GM18907 (cell line): ENCODE data around the gene NOX3.

Source experiments
- ATAC-seq: cut with Tn5 transposase; IDR thresholded peaks from one replicate; pipeline ENCODE4 v1.9.1; 2021; ENCODE audit warnings: mild to moderate bottlenecking, moderate library complexity; ENCODE audit not compliant: unreplicated experiment

The NOX3 gene

DNA sequence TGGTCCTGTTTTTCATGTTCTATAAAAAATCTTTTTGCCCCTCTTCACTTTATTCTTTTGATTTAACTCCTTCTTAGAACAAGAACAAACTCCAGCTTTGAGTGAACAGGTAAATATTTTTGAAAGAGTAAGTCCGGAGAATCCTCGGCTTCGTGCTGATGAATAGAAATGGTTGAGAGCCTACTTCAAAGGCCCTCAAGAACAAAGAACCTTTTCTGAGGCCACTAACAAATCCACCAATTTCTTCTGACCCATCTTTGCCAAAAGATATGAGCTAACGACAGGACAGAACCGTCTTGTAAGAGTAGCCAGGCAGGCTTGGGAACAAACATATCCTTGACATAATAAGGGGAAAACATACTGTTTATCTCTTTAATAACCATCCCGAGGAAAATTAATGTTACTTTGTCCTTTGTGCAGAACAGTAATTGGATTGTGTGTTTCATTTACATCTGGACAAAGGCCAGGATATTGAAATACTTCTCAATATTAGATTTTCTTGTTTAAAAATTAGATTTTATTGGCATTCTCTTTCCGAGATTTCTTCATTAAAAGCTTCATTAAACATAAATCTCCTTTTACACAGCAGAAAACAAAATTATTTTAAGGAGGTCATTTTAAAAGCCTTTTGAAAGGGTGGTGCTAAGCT is 52.9 kb downstream of the NOX3 start:
- ATAC-seq, result no peak

DNA sequence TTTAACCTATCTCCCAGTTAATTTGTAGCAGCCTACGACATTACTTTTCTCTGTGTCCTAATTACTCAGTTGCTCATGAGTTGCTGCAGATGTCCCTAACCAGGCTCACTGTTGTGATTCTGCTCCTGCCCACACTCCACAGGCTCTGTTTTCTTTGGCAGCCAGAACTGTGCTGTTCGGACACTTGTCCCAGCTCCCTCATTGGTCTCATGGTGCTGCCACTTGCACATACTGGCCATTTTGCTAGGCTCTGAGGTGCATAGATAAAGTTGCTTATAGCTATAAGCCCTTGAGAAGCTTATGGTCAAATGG is 55.0 kb downstream of the NOX3 start:
- no peak for ATAC-seq

DNA sequence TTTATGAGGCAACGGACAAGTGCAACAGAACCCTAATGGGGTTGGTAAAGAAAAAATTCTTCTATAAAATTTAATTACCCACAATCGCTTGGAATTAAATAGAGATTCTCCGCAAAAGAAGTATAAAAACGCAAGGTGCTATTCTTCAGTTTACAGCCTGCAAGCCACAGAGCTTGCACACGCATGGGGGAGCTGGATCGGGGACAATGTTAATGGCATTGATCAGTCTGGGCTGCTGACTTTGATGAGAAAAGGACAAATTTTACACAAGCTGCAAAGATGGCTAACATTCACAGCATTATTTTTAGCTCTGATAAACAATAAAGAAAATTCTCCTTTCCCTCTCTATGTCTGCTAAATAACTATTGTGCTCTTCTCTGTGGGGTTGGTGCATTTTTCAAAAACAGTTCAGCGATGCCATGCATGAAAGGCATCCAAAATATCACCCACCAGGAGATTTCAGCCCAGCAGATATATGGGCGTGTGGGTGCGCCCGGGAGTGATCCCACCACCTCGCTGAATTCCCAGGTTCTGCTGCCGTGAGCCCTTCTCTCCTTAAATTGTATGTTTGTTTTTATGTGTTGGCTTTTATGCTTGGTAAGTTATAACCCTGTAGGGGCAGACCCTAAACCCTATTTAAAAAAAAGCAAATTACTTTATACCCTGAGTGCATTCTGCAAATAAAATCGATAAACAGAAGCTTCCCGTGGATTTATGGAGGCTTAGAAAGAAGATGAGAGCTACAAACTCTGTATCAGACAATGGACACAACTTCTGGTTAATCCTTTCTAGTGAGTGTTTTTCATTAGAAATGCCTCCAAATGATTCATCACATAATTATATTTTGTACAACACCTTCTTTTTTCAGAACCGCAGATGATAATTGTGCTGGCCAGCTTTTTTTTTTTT is 55.6 kb downstream of the NOX3 start:
- ATAC-seq, result no peak

DNA sequence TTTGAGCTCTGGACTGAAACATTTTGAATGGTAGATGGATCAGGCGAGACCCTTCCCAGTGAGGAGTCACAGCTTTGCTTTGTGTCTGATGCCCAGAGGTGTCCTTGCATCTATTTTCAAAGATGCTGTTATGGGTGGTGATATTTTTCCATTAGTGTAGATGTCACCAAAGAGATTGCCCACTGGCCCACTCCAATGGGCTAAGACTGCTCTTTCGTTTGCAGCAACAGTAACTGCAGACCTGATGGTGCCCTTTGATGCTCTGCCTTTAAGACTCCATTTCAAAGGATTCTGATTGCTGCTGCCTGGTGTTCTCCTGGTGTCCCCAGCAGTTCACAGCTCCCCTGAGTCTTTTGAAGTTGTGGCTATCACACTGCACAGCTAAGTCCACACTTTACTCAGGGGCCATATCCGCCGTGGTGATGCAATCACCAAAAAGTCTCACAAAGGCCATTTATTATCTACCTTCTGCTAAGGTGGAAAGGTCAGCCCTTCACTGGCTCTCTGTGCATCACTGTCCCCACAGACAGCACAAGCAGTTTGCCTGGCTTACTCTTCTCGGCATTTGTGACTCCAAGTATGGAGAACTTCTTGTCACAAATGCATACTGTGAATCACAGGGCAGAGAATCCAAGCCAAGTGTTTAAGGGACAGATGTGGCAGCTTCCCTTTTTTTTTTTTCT is 56.4 kb downstream of the NOX3 start:
- ATAC-seq, result no peak

DNA sequence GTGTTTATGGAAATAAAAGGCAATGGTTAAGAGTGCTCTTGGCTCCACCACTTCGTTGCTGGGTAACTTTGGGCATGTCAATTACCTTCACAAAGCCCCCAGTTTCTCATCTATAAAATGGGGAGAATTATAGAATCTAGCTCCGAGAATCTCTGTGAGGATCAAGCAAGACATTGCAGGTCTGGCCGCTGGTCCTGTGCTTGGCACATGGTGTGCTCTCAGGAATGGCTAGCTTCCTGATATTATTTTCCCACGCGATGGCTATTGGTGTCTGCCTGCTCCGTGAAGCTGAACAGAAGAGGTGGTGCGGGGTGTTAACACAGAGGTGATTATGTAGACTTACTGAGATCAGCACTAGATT is 57.0 kb downstream of the NOX3 start:
- no peak for ATAC-seq

DNA sequence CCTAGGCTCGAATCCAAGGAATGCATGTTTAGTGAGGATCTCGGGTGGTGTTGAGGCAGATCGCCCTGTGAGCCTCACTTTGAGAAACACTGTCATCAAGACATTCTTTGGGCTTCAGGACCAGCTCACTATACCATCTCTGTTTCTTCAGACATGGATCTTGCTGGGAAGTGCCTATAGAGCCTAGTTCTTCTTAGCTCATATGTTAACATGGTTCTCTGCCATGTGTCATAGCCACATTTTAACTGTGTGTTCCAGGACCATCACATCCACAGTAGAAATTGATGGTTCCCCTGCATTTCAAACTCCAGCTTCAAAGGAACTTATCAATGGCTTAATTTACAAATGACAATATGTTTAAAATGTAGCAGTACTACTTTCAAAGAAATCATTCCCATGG is 57.4 kb downstream of the NOX3 start:
- ATAC-seq, result no peak

DNA sequence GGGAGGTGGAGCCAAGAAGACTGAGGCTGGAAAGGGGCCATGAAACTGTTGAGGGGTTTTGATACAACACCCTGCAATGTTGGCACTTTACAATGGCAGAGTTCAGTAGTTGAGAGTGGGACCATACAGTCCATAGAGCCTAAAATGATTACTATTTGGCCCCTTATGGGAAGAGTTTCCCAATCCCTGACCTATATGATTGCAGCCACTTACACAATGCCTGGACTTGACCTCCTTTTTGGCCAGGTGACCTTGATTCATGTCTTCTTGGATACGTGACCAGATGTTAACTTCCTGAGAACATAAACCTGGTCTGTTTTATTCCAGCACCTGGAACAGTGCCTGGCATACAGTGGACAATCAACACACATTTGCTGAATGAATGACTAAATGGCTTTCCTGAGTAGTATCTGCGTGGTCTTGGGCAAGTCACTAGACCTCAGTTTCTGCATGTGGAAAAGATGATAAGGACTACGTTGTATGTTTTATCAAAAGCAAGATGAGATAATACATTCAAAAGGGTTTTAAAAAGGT is 58.4 kb downstream of the NOX3 start:
- no peak for ATAC-seq

DNA sequence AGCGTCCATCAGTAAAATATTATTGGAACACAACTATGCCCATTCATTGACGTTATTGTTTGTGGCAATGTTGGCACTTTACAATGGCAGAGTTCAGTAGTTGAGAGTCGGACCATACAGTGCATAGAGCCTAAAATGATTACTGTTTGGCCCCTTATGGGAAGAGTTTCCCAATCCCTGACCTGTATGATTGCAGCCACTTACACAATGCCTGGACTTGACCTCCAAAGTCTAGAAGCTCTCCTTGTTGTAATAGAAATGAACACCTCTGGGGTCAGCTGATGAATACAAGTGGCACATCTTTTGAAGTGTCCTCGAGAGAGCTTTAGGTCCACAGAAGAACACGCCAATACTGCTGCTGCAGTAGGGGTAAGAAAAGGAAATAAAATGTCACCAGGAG is 59.0 kb downstream of the NOX3 start:
- ATAC-seq, result no peak

DNA sequence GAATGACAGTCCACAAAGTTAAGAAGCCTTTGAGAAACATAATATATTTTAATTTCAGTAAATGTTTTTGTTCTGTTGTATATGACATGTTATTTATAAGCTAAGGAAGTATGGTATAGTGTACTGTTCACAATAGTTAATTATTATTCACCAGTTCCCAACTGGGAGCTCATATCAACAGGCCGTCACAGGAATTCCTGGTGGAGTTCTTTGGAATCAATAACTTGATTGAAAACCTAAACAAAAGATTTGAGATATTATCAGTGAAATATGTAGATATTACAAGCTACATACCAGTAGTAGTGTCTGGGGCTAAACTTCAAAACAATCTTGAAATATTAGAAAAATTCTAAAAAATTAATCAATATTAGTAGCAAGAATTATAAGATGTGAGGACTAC is 60.3 kb downstream of the NOX3 start:
- ATAC-seq, result no peak

DNA sequence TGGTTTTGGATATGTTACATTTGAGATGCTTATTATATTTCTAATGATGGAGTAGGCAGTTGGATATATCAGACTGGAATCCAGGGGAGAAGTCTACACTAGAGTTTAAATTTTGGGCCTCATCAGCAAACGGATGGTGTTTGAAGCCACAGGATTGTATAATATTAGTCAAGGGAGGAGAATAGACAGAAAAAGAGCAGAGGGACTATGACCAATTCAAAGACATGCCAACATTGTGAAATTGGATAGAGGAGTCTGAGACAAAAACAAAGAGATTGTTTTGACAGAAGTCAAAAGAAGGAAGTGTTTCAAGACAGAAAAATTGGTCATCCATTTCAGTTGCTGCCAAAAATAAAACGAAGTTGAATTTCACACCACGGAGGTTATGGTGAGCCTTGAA is 66.5 kb downstream of the NOX3 start:
- ATAC-seq, result no peak

DNA sequence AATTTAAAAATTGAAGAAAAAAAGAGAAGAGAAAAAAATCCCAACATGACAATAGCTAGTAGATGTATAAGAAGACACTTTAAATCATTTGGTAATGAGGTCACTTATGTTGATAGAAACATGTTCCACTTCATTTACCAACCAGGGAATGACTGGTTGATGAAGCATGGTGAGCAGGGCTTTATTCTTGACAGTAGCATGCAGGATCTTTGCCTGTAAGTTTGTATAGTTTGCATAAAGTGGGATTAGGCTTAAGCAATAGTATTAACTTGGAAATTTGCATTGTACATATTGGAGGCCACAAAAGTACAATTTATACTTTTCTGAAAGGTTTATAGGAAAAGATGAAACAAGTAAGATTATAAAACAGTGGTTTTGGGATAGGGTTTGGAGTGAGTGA is 67.0 kb downstream of the NOX3 start:
- no peak for ATAC-seq

DNA sequence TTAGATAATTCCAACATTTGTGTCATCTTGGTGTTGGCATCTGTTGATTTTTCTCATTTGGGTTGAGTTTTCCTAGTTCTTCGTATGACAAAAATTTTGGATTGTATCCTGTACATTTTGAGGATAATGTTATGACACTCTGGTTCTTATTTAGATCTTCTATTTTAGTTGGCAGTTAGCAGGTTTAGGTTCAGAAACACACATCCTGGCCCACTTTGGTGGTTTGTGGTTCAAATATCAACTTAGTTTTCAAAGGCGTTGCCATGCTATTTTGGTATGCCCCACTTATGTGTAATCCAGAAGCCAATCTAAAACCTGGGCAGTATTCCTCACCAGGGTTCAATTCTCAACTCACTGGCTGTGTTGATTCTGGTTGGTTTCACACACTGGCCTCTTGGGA is 68.2 kb downstream of the NOX3 start:
- no peak for ATAC-seq

DNA sequence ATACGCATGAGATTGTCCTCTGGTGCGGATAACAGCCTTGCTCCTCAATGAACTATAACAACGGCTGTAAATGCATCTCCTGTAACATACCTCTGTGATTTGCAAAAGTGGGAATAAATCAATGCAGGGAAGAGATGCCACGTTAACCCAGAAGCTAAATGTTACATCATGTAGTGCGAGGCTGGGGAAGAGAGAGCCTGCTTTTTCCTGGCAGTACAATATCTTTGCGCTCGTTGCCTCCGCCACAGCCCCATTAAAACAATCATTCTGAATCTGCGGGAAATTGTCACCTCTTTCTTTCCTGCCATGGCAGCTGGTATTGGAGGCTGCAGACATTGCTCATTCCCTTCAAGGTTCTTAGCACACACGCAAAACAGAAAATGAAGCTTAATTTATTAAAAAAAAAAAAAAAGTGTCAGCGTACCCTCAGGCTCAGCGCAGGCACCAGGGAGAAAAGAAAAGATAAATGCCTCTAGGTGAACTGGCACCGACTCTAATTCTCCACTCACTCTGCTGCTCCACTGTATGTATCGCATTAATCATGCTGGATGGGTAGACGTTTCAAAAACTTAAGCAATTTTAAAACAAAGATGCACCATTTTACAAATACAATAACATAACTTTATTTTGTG is 71.2 kb downstream of the NOX3 start:
- no peak for ATAC-seq

DNA sequence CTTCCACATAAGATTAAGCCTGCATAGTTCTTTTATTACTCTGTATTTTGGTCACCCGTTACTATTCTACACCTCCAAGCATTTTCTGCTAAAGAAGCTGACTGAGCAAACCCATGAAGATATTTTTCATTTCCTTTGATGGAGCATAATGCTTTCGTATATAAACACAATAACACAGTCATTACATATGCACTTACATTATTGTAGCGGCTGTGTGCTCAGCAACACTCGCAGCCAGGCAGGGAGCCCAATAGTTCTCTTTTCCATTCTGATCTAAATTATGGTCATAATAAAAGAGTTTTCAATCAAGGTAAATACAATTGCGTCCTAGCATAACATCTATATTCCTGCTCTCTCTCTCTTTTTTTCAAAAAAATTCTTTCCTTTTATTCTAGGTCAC is 71.7 kb downstream of the NOX3 start:
- ATAC-seq, result no peak

DNA sequence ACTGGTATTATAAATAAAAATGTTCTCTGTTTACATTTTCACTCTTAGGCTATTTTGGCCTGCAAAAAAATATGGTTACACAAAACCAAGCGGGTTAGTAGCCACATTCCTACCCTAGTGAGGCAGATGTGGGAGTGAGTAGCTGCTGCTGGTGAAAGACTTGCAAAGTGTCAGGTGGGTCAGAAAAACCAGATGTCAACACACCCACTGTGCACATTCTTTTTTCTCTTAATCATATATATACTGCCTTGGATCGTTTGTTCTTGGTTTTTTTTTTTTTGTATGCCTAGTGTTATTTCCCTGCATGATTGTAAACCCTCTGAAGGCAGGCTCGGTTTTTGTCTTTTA is 73.3 kb downstream of the NOX3 start:
- no peak for ATAC-seq

DNA sequence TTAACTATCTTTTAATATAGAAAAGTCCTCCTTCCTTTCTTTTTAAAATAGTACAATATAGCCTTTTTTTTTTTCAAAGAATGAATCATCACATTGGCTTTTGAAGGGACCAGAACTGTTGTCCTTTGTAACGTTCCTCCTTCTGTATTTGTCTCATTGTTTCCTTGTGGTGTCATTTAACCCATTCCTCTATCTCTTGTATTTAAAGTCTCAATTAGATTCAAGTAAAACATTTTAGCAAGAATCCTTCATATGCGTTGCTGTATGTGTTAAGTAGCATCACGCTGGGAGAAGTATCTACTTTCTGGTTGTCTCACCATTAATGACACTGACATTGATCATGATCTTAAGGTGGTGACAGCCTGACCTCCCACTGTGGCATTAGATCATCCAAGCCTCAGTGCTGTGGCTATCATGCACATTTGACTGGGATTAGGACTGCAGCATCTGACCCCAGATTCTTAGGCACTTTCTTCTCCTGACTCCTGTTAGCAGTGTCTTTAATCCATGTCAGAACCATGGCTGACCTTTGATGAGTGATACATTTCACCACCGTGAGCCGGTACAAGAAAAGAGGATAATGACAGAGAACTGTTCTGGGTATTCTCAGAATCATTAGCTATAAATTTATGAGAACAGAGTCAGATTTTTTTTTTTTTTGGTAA is 73.8 kb downstream of the NOX3 start:
- ATAC-seq, result no peak

DNA sequence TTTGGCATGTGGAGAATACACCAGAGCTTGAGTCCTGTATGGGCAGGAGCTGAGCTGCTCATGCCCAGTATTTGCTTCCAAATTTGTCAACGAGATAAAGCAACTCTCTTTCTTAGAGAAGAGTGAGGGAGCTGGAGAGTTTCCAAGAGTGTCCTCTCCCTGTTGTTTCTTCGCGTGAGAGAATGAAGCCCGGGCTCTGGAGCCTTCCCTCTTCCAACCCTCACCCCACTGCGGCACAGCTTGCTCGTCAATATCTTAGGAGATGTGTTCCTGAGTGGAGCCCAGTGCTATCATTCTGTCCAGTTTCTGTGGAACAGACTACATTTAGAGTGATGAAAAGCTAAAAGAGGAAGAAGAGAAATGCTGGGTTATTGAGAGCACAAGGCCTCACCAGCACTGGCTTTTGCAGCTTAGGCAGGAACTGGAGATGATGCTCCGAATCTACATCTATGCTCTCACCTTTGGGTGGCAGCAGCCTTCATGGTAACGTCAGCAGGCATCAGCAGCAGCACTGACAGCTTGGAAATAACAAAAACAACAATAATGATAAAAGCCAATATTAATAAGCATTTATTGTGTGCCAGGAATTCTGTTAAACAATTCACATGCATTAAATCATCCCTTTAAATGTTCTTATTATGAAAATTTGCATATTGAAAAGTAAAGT is 74.8 kb downstream of the NOX3 start:
- ATAC-seq, result no peak

DNA sequence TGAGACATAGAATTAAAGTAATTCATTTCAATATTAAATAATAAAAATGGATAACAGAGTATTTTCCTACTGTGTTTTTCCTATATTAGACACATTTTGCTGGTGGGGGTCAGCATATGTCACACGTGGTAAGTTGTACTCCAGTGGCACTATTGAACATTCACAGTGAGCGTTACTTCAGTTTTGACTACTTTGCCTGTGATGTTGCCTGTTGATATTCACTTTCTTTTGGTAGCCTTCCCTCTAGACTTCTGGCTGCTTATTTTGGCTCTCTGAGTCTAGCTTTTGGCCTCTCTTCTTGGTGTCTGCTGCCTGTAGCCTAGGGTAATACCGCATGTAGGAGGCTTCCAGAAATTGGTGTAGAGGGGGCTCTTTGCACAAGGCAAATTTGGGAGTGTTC is 76.9 kb downstream of the NOX3 start:
- no peak for ATAC-seq

DNA sequence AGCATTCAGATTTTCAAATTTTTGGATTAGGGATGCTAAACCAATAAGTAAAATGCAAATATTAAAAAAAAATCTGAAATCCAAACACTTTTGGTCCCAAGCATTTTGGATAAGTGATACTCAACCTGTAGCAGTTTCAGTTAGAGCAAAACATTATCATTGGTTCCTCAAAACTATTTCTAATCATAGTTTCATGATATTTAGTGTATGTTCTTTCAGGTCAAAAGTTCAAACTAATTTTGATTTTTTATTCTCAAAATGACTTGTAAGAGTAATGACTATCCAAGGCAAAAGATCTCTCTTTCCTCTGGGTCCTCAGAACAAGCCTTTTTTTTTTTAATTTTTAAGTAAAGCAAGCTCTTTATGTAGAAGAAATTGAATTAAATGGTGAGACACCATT is 77.4 kb downstream of the NOX3 start:
- no peak for ATAC-seq

DNA sequence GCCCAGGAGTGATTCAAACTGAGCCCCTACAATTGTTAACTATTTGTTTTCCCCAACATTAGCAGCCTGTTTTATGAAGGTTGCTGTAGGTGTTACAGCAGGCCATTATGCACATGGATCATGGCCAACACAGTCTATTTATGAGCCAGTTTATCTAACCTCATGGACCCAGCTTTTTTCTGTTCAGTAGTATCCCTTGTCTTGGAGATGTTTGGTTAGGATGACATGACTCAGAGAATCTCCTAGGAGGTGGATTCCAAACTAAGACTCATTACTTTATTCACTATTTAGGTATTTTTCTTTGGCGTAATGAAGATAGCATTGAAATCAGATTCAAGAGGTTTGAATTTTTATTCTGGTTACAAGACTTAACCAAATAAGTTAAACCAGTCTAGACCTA is 78.6 kb downstream of the NOX3 start:
- no peak for ATAC-seq

DNA sequence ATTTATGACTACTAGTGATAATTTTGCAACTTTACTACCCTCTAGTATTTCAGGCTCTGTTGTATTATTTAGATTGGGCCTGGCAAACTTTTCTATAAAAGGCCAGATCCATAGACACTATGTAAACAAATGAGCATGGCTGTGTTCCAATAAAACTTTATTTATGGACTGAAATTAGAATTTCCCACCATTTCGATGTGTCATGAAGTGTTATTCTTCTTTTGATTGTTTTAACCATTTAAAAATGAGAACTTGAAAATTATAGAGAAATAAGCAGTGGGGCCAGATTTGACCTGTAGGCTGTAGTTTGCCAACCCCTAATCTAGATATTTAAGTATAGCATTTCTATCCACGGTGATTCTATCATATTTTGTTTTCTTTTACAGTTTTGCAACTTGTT is 79.8 kb downstream of the NOX3 start:
- no peak for ATAC-seq
